Fibroblast of peridontal ligament (primary cell): ENCODE results near the gene APOH.

Experiments
- DNase-seq: peaks from one replicate; pipeline ENCODE4 v3.0.0-alpha.2; 2010; ENCODE audit errors: extremely low read depth

APOH gene

DNA sequence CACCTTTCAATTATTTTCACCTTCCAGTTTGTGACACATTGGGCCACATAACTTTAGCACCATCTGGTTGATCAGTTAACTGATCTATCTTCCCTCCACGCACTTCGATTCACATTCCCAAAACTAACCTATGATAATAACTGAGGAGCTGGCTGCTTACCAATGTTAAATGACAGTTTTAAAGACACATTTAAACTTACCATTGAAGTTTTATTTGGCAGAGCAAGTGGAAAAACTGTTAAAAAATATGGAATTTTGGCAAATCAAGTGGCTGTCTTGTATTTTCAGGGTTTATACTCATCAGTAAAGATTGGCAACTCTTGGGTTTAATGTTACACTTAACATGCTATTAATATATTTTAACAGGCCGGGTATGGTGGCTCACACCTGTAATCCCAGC lies 5.4 kb upstream of the APOH start:
- DNase-seq: no peak

DNA sequence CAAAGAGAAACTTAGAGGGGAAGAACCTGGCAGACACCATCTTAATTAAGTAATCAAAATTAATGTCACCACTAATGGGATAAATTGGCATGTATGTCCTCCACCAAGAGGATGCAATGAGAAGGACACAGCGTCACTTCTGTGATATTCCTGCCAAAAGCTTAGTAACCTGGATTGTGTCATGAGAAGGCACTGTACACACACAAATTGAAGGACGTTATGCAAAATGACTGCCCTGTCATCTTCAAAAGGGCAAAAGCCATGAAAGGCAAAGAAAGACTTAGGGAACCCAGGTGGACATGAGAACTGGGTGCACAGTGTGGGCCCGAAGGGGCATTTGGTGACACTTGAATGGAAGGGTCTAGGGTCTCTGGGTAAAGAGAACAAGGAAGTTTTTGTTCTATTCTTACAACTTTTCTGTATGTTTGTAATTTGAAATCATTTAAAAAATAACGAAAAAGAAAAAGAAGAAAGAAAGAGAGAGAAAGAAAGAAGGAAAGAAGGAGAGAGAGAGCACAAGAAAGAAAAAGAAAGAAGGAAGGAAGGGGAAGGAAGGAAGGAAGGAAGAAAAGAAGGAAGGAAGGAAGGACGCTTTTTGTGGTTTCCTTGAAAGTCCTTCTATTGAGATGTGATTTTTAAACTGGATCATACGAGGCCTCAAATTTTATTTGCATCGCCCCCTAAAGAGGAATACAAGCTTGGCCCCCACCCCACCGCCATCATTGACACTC lies 4.0 kb upstream of the APOH start:
- DNase-seq: no peak

GRCh38 chr17:66230922-66231591 lies 1.8 kb upstream of the APOH start:
- peak; percentile 19 for DNase-seq

- DNase-seq: no peak
Measured at GRCh38 chr17:66229783-66230538, 746 bp upstream of the APOH start.

DNA sequence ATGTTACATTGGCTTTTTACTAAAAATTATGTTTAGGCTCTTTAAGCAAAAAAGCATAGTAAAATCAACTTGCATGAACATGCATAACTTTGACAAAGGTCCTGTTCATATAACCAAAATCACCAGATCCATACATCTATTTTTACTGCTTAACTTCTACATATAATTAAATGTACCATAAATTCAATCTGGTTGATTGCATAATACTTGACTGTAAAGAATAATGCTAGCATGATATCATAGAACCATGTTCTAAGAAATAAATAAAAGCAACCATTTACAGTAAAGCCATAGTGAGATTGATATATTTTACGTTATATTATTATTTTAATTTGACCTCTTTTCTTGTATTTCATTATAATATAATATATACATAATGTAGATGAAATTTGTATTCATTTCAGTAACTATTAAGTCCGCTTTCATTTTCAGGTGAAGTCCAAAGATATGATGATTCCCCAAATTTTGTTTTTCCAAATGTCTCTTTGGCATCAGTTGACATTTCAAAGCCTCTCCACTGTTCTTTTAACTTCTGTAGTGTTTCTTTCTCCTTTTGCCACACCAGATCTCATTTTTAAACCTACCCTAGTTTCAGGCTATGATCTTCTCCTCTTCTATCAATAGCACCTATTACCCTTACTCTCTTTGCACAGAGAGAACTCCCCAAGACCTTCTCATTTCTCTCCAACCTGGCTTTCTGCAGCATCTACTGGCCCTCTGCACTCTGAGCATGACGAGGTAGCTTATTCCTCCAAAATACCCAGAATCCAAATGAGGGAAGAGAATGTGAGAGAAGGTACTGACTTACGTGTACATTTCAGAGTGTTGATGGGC lies 1.8 kb downstream of the APOH start:
- no peak for DNase-seq

DNA sequence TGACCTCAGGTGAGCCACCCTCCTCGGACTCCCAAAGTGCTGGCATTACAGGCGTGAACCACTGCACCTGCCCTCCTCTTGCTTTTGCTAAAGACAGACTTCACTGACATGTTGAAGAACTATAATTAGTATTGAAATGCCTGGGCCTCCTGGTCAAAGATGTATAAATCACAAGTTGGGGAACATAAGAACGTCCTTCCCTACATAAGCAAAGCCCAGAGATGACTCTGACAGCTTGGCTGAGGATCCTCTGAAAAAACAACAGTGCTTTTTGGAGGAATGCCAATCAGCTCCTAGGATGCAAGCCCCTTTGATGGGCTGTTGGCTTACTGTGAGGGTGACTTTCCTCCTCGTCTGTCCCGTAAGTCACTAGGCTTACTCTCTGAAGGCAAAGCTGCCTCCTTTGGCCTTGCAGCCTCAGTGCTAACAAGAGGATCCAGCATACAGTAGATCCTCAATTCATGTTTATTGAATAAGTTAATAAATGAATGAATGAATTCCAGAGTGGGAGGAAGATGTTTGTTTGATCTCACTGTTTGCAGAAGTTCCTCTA lies 6.3 kb downstream of the APOH start:
- no peak for DNase-seq

DNA sequence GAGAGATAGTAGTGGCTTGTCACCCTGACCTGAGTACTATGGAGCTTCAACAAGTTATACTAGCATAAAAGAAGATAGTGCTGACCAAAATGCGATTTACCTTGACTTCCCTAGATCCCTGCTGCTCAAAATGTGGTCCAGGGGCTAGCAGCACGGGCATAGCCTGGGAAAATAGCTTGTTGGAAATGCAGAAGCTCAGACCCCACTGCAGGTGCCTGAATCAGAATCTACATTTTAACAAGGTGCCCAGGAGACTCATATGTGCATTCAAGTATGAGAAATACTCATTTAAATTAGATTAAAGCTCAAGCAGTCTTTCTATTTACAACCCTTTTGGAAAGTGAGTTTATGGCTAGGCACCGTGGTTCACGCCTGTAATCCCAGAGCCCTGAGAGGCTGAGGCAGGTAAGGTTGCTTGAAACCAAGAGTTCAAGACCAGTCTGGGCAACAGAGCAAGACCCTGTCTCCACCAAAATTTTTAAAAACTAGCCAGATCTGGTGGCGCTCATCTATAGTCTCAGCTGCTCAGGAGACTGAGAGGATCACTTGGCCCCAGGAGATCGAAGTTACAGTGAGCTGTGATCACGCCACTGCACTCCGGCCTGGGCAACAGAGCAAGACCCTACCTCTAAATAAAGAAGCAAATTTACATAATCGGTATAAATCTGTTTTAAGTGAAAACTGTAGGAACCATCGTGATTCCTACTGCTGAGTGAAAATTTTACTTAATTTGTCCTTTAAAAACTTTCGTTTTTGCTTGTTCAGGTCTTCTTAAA lies 7.3 kb downstream of the APOH start:
- no peak for DNase-seq

DNA sequence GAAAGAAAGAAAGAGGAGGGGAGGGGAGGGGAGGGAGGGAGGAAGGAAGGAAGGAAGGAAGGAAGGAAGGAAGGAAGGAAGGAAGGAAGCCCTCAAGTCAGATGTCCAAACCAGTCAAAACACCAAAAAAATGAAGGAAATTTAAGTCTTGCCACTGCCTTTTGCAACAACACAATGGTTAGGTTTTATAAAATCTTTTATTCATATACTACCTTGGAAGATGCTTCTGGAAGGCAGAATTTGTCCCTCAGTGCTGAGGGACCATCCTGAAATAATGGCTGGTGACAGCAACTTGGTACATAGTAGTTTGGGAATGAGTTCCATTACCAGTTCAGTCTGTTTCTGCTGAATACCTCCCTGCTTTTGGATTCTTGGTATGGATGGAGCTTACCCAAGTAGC lies 7.9 kb downstream of the APOH start:
- no peak for DNase-seq

GRCh38 chr17:66220079-66220835 lies 9.0 kb downstream of the APOH start:
- no peak for DNase-seq

- DNase-seq: no peak
Measured at GRCh38 chr17:66215529-66215911, 13.7 kb downstream of the APOH start.

GRCh38 chr17:66214884-66215528 lies 14.2 kb downstream of the APOH start:
- DNase-seq: no peak

DNA sequence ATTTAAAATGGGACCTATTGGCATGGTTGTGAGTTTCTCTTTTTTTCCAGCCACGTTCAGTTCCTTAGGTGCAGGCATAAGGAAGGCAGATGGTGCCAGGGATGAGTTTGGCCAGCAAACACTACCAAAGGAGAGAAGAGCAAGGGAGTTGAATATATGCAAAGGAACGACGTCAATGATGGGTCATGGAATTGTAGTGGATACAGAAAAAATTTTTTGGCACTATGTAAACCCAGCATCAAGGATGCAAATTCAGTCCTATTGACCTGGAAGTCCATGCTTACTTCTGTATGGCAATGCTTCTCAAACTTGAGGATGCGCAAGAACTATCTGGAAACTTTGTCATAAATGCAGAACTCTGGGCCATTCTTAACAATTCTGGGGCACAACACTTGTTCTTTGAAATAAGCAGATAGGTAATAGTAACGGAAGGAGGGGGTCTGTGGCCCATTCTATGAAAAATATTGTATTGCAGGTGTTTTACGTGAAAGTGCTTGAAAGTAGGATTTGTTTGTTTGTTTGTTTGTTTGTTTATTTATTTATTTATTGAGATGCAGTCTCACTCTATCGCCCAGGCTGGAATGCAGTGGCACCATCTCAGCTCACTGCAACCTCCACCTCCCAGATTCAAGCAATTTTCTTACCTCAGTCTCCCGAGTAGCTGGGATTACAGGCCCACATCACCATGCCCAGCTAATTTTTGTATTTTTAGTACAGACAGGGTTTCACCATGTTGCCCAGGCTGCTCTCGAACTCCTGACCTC lies 18.0 kb downstream of the APOH start:
- no peak for DNase-seq

- DNase-seq: no peak
Measured at GRCh38 chr17:66210208-66210574, 19.0 kb downstream of the APOH start.

DNA sequence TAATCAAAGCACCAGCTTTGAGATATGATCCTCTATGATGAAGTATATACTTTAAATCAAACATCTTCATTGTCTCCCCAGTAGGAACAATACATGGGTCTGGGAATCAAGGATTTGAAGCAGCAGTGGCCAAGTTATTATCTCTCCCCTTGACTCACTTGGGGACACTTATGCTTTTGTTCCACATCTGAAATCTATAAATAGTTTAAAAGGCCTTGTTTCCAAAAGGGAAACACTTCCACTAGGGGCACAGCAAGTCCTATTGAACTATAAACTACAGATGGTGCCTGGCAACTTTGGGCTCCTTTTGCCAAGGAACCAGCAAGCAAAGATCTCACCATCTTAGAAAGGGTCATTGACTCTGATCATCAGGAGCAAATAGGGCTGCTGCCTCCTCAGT lies 21.3 kb downstream of the APOH start:
- DNase-seq: no peak

- no peak for DNase-seq
Measured at GRCh38 chr17:66203274-66204015, 25.8 kb downstream of the APOH start.

- peak; percentile 84 for DNase-seq
Measured at GRCh38 chr17:66200685-66201092, 28.5 kb downstream of the APOH start.

- DNase-seq: no peak
Measured at GRCh38 chr17:66198242-66198641, 31.0 kb downstream of the APOH start.

DNA sequence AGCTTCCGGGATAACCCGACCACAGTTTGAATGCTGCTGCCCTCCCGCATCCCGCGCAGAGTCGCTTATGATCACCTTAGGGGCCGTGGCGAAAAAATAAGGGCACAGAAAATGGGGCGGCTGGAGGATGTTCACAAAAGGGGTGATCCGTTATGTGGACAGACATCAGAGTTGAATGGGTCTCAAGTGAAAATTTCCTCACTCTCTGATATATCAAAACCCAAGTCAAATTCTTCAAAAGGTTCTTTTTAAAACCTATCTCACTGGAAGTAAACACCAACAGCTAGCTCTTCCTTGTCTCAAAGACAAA lies 36.9 kb downstream of the APOH start:
- DNase-seq: peak; percentile 22
